Measurements from ENCODE around the gene PELI1. TPM values are rescaled to one million over a fixed set of nuclear protein-coding genes. Genes with fewer than 3 reads are reported as not detected.
"Not testable (repeated sequence)": the region's sequence is repeated elsewhere in the genome, so short reads cannot be mapped to it uniquely, and the experiment has no call there.

PELI1 gene
- total RNA-seq, 2 donors from 2014 or later: 49.2 to 51.8 TPM

GRCh38 chr2:64105670-64106461 lies 38.4 kb downstream of the PELI1 start:
- DNase-seq (peak in 1 of 2 donors; percentile 41), ATAC-seq (peak; percentile 79)
- intact Hi-C loops (cut with DNase I, micrococcal nuclease): no loop called here

- intact Hi-C loops (cut with DNase I, micrococcal nuclease): no loop called here
- no peak for DNase-seq
- ATAC-seq: no peak
Observed at GRCh38 chr2:64104933-64105332, 39.3 kb downstream of the PELI1 start.

DNA sequence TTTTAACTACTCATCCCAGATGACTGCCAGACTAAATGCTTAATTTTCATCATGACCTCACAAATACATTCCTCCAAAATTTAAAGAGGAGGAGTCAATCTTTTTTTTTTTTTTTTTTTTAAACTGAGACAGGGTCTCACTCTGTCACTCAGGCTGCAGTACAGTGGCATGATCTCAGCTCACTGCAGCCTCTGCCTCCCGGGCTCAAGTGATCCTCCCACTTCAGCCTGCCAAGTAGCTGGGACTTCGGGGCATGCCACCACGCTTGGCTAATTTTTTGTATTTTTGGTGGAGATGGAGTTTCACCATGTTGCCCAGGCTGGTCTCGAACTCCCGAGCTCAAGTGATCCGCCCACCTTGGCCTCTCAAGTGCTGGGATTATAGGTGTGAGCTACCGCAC lies 41.5 kb downstream of the PELI1 start:
- DNase-seq; ATAC-seq; intact Hi-C loops (cut with DNase I, micrococcal nuclease): not testable (repeated sequence)

DNA sequence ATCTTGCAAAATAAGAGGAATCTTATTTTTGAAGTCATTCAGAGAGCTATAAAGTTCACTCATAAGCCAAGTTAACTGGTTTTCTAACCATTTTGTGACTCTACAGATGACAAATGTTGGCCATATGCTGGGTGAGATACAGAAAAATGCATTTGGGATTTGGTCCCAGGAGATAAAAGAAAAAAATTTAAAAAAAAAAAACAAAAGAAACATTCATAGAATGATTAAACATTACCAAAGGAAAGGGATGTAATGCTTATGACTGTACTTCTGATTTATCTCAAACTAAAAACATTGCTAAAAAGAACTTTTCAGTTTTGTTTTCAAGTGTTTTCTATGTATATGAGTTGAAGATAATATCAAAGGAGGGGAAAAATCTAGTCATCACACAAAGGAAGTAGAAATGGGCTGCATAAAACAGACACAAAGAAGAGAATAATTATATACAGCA lies 43.1 kb downstream of the PELI1 start:
- intact Hi-C loops (cut with DNase I, micrococcal nuclease): no loop called here
- no peak for DNase-seq
- ATAC-seq: no peak

- intact Hi-C loops (cut with DNase I, micrococcal nuclease); ATAC-seq; DNase-seq: not testable (repeated sequence)
Observed at GRCh38 chr2:64100584-64100983, 43.6 kb downstream of the PELI1 start.

GRCh38 chr2:64094663-64095382 lies 49.4 kb downstream of the PELI1 start:
- DNase-seq: no peak
- no peak for ATAC-seq
- intact Hi-C loops (cut with DNase I, micrococcal nuclease): no loop called here

- intact Hi-C loops (cut with DNase I, micrococcal nuclease): no loop called here
- DNase-seq: no peak
- ATAC-seq: no peak
Observed at GRCh38 chr2:64093341-64093740, 50.9 kb downstream of the PELI1 start.

DNA sequence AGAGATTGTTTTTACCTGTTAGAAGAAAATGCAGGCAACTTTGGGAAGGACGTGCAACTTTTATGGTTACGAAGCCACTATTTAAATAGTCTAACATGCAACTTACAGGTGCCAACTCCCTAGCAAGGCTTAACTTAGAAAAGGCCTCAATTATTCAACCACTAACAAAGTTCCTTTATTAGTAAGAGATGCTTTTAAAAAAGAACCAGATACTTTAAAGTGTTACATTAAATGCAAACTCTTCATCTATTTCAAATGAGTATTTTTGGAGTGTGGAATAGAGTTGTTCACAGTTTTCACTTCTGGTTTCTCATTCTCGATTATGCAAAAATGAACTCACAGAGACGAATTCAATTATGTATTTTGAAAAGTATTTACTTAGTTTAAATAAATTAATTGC lies 51.7 kb downstream of the PELI1 start:
- no peak for ATAC-seq
- intact Hi-C loops (cut with DNase I, micrococcal nuclease): no loop called here
- DNase-seq: no peak

- intact Hi-C loops (cut with DNase I, micrococcal nuclease): no loop called here
- ATAC-seq (no peak), DNase-seq (no peak)
Observed at GRCh38 chr2:64090264-64090663, 54.0 kb downstream of the PELI1 start.

- DNase-seq (no peak), ATAC-seq (no peak)
- intact Hi-C loops (cut with DNase I, micrococcal nuclease): no loop called here
Observed at GRCh38 chr2:64086347-64087082, 57.7 kb downstream of the PELI1 start.

- DNase-seq: no peak
- intact Hi-C loops (cut with DNase I, micrococcal nuclease): no loop called here
- no peak for ATAC-seq
Observed at GRCh38 chr2:64085936-64086335, 58.3 kb downstream of the PELI1 start.

GRCh38 chr2:64081046-64081445 lies 63.2 kb downstream of the PELI1 start:
- no peak for ATAC-seq

GRCh38 chr2:64080179-64080578 lies 64.0 kb downstream of the PELI1 start:
- intact Hi-C loops (cut with DNase I, micrococcal nuclease): no loop called here
- DNase-seq: no peak
- ATAC-seq: no peak

More at GRCh38 chr2:64081046-64081445, 63.2 kb downstream of the PELI1 start:
- intact Hi-C loops (cut with DNase I, micrococcal nuclease): no loop called here
- no peak for DNase-seq

DNA sequence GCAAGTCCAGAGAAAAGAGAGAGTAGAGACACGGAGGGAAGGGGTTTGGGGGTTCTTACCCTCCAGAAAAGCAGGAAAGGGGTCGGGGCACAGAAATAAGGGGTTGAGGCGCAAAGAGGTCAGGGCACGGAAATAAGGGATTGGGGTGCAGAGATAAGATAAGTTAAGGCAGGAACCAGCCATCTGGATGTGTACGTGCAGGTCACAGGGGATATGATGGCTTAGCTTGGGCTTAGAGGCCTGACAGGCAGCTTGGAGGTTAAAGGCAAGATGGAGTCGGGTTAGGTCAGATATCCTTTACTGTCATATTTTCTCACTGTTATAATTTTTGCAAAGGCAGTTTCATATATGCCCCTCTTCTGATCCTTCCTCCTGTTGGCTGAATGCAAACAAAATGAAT lies 64.5 kb downstream of the PELI1 start:
- DNase-seq; ATAC-seq; intact Hi-C loops (cut with DNase I, micrococcal nuclease): not testable (repeated sequence)

GRCh38 chr2:64076828-64077227 lies 67.4 kb downstream of the PELI1 start:
- DNase-seq; ATAC-seq; intact Hi-C loops (cut with DNase I, micrococcal nuclease): not testable (repeated sequence)

- DNase-seq: peak in 1 of 2 donors; percentile 38
- peak; percentile 81 for ATAC-seq
- intact Hi-C loops (cut with DNase I, micrococcal nuclease): not testable (repeated sequence)
Observed at GRCh38 chr2:64074616-64075015, 69.6 kb downstream of the PELI1 start.

GRCh38 chr2:64067326-64067725 lies 76.9 kb downstream of the PELI1 start:
- ATAC-seq (no peak), DNase-seq (no peak)
- intact Hi-C loops (cut with DNase I, micrococcal nuclease): no loop called here

GRCh38 chr2:64065516-64065915 lies 78.7 kb downstream of the PELI1 start:
- ATAC-seq: no peak
- intact Hi-C loops (cut with DNase I, micrococcal nuclease): no loop called here
- no peak for DNase-seq

DNA sequence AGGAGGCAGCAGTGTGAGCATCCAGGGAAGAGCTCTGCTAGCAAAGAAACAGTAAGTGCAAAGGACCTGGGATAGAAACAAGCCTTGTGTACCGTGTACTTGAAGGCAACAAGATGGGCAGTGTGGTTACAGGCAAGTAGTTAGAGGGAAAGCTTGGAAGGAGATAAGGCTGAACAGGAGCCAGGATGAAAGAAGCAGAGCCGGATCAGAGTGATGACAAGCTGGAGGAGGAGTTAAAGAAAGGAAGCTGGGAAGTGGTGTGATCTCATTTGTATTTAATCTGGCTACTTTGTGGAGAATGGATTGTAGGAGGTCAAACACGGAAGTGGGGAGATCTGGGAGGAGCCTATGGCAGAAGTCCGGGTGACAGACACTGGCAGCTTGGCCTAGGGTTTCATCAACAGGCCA lies 80.3 kb downstream of the PELI1 start:
- intact Hi-C loops (cut with DNase I, micrococcal nuclease): no loop called here
- peak; percentile 83 for ATAC-seq
- peak in 1 of 2 donors; percentile 45 for DNase-seq
